RWPE1 (cell line): ENCODE measurements around the gene CLEC2D.
"Not testable (repeated sequence)": the region's sequence is repeated elsewhere in the genome, so short reads cannot be mapped to it uniquely, and the experiment has no call there.

Experiments
- CTCF ChIA-PET: fragments of 350-600 bp; sonication (Branson Sonifier 250); formaldehyde crosslinking; extraction: SDS; loops from one replicate; lab custom pipeline; 2021; lab: Yijun Ruan, JAX
- POLR2A ChIA-PET: fragments of 400-600 bp; formaldehyde crosslinking; extraction: SDS; loops from one replicate; lab custom pipeline; 2020; ENCODE audit warnings: antibody characterized with exemption; ENCODE audit not compliant: low non-redundant PET; lab: Yijun Ruan, JAX
- DNase-seq: peaks from one replicate; pipeline ENCODE4 v3.0.0; 2012; ENCODE audit warnings: low spot score
- H3K27ac ChIP-seq: fragments of 450-650 bp; 2 replicates; pipeline ENCODE4 v1.5.1; 2017
- TF ChIP-seq, protein P1 (sequence below): fragments of 450-650 bp; conservative IDR thresholded peaks from 2 replicates; pipeline ENCODE4 v1.5.1; 2017; ENCODE audit warnings: low read depth, mild to moderate bottlenecking

Gene CLEC2D

DNA sequence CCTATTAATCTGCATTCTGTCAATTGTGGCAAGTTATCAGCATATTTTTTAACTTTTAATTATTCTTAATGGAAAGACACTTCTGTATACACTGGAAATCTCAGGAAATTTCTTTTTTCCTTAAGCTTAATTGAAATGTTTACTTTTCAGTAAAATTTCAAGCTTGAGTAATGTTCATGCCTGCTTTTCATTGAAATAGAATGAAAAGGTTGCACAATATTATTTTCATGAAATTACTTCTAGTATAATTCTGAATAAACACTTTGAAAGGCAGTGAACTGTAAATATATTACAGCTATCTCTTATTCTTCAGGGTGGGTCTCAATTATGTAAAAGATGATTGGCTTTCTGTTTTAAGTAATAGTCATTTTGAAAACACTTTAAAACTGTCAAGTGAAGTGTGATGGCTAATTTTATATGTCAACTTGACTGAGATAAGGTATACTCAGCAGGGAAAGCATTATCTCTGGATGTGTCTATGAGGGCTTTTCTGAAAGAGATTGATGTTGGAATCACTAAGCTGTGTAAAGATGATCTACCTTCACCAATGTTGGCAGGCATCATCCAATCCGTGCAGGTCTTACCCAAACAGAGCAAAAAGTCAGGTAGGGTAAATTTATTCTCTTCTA is 29.9 kb downstream of the CLEC2D start:
- POLR2A ChIA-PET: no interaction called here
- DNase-seq: no peak
- TF ChIP-seq, protein P1, sequence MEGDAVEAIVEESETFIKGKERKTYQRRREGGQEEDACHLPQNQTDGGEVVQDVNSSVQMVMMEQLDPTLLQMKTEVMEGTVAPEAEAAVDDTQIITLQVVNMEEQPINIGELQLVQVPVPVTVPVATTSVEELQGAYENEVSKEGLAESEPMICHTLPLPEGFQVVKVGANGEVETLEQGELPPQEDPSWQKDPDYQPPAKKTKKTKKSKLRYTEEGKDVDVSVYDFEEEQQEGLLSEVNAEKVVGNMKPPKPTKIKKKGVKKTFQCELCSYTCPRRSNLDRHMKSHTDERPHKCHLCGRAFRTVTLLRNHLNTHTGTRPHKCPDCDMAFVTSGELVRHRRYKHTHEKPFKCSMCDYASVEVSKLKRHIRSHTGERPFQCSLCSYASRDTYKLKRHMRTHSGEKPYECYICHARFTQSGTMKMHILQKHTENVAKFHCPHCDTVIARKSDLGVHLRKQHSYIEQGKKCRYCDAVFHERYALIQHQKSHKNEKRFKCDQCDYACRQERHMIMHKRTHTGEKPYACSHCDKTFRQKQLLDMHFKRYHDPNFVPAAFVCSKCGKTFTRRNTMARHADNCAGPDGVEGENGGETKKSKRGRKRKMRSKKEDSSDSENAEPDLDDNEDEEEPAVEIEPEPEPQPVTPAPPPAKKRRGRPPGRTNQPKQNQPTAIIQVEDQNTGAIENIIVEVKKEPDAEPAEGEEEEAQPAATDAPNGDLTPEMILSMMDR: no peak
- CTCF ChIA-PET: interaction anchor here (0.6 to 1.0 kb wide), 2 partner anchors 9 to 26 kb away, joined by 3 read pairs; no protein-coding TSS in a partner anchor
- no peak overlapping the region for H3K27ac ChIP-seq

DNA sequence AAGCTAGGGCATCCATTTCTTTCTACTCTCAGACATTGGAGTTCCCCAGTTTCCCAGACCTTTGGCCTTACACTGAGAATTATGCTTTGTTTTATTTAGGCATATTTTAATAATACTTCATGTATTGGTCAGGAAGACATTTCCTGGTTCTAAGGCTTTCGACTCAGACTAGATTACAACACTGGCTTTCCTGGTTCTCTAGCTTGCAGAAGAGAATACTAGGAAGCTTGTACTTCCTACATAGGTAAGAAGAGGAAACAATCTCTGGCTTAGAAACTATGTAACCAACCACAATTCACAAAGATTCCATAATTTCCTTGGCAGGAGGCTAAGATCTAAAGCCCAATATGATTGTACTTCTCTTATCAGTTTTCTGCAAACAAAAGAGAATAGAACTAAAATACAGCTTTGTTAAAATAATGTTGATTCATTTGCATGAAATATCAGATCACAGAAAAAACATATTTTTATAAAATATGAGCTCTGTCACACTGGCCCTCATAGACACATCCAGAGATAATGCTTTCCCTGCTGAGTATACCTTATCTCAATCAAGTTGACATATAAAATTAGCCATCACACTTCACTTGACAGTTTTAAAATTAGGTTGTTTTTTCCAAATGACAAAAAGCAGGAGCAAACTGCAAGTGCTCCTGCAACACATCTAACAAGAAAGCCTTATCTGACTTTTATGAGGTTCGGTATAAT is 30.5 kb downstream of the CLEC2D start:
- POLR2A ChIA-PET: no interaction called here
- TF ChIP-seq, protein P1: no peak
- CTCF ChIA-PET: no interaction called here

DNA sequence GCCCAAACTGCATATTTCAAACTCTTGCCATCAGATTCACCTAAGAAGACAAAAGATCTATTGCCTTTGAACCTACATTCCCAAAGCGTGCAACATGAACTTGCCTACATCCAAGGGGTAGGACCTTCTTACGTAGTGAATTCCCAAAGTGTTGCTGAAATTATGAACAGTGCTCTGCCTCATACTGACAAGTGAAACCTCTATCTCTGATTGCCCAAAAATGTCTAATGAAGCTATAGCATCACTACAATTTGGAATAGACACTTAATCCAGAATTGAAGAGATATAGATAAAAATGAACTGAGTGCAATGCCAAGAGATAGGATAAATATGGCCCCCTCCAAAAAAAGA is 31.1 kb downstream of the CLEC2D start:
- TF ChIP-seq, protein P1: no peak
- H3K27ac ChIP-seq: no peak overlapping the region
- ChIA-PET CTCF (no interaction called here), POLR2A (no interaction called here)
- DNase-seq: no peak

More for the DNA sequence above, 30.5 kb downstream of the CLEC2D start:
- DNase-seq: no peak
- H3K27ac ChIP-seq: no peak overlapping the region

DNA sequence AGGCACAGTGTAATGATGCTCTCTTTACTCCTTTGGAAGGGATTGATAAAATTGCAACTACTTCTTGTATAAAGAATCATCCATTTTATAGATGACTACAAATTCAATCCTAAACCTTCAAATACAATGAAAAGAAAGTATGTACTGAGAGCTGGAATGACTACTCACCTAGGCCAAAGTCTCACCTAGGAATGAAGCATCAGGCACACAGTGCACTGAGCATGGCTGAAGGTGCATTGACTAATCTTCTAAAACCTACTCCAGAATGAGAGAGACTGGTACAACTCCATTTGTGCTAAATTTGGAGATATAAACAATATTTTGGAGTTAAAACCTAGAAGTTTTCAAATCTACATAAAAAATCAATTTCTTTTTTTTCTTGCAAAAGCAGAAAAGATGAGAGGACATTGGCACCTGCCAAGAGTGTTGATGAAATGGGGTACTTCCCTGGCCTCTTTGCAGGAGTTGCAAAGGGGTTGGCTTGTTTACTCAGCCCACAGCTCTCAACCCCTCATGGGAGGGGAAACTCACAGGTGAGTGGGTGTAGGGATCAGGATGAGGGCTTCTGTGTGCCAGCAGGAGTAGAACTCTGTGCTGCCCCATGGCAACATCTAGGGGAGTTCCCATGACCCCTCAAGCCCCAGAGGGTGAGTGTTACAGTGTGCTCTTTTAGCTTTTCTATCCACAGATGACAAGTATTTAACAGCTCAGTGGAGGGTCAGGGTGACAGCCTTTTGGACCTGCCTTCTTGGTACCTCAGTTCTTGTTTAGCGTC is 32.1 kb downstream of the CLEC2D start:
- DNase-seq: no peak
- TF ChIP-seq, protein P1: no peak
- ChIA-PET CTCF (interaction anchor here (0.6 kb wide), 1 partner anchor 1157 kb away, joined by 3 read pairs; no protein-coding TSS in a partner anchor), POLR2A (no interaction called here)
- no peak overlapping the region for H3K27ac ChIP-seq

DNA sequence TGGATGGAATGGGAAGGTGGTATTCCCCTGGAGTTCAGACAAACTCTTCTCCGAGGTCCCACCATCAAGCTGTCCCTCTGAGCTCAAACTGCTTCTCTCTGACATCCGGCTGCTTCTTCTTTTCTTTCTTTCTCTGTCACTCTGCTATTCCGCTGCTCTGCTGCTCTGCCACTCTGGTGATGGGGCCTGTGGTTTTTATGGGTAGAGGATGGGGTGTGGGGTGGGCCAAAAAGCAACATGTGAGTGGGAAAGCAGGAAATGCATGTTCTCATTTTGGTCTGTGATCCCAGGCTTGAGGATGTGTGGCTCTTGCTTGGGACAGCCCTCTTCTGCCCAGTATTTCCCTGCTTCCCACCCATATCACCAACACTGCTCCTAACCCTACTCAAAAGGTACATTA is 32.7 kb downstream of the CLEC2D start:
- ChIA-PET POLR2A (no interaction called here), CTCF (interaction anchor here (0.6 kb wide), 1 partner anchor 1157 kb away, joined by 3 read pairs; no protein-coding TSS in a partner anchor)
- no peak overlapping the region for H3K27ac ChIP-seq
- no peak for DNase-seq
- TF ChIP-seq, protein P1: no peak

DNA sequence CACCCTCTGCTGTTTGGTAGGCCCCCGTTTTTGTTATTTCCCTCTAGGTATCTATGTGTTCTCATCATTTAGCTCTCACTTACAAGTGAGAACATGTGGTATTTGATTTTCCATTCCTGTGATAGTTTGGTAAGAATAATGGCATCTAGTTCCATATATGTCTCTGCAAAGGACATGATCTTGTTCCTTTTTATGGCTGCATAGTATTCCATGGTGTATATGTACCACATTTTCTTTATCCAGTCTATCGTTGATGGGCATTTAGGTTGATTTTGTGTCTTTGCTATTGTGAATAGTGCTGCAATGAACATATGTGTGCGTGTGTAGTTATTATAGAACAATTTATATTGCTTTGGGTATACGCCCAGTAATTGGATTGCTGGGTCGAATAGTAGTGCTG is 35.0 kb downstream of the CLEC2D start:
- POLR2A ChIA-PET, DNase-seq, CTCF ChIA-PET, H3K27ac ChIP-seq: not testable (repeated sequence)
